GM10847 (cell line): Measurements from ENCODE around the gene TAB3.

ENCODE experiments used
- POLR2A ChIP-seq: IDR thresholded peaks from 2 replicates; pipeline ENCODE4 v1.6.1; 2011; ENCODE audit not compliant: insufficient read length; ENCODE audit errors: extremely low read depth

TAB3 gene

GRCh38 chrX:30863974-30864373 is 25.1 kb downstream of the TAB3 start:
- no peak for TF ChIP-seq POLR2A

GRCh38 chrX:30858098-30858497 is 31.0 kb downstream of the TAB3 start:
- TF ChIP-seq POLR2A: no peak

- no peak for TF ChIP-seq POLR2A
Observed at GRCh38 chrX:30851449-30851848, 37.6 kb downstream of the TAB3 start.

- TF ChIP-seq POLR2A: no peak
Observed at GRCh38 chrX:30835373-30835772, 53.7 kb downstream of the TAB3 start.

GRCh38 chrX:30833896-30834295 is 55.2 kb downstream of the TAB3 start:
- TF ChIP-seq POLR2A: no peak

- no peak for TF ChIP-seq POLR2A
Observed at GRCh38 chrX:30831082-30831481, 58.0 kb downstream of the TAB3 start.

GRCh38 chrX:30830326-30830943 is 58.6 kb downstream of the TAB3 start:
- no peak for TF ChIP-seq POLR2A

GRCh38 chrX:30824275-30824674 is 64.8 kb downstream of the TAB3 start:
- TF ChIP-seq POLR2A: no peak

GRCh38 chrX:30822764-30823163 is 66.3 kb downstream of the TAB3 start:
- TF ChIP-seq POLR2A: no peak

GRCh38 chrX:30822068-30822681 is 66.9 kb downstream of the TAB3 start:
- no peak for TF ChIP-seq POLR2A

- TF ChIP-seq POLR2A: no peak
Observed at GRCh38 chrX:30821116-30821515, 67.9 kb downstream of the TAB3 start.

- TF ChIP-seq POLR2A: no peak
Observed at GRCh38 chrX:30819080-30819479, 70.0 kb downstream of the TAB3 start.

GRCh38 chrX:30816079-30816478 is 73.0 kb downstream of the TAB3 start:
- TF ChIP-seq POLR2A: no peak

- no peak for TF ChIP-seq POLR2A
Observed at GRCh38 chrX:30814978-30815377, 74.1 kb downstream of the TAB3 start.

- no peak for TF ChIP-seq POLR2A
Observed at GRCh38 chrX:30812326-30812725, 76.7 kb downstream of the TAB3 start.

- TF ChIP-seq POLR2A: no peak
Observed at GRCh38 chrX:30806187-30806728, 82.8 kb downstream of the TAB3 start.

GRCh38 chrX:30804462-30804861 is 84.6 kb downstream of the TAB3 start:
- TF ChIP-seq POLR2A: no peak
